Endothelial cell of umbilical vein (primary cell): Measurements from ENCODE around the gene LENEP. TPM values are rescaled to one million over a fixed set of nuclear protein-coding genes. Genes with fewer than 3 reads are reported as not detected.

Source experiments
- BruUV-seq: library from RNA; stranded (reverse); fragments of 400-500 nt; replicated peaks from 2 replicates; lab custom pipeline; 2021; lab: Mats Ljungman, UMichigan
- CTCF ChIA-PET: fragments of 300-600, 350-600 bp; sonication (Branson Sonifier 250); formaldehyde crosslinking; loops from one replicate; lab custom pipeline; 2021; ENCODE audit warnings: antibody characterized with exemption, inconsistent platforms; lab: Charles Lee
- POLR2A ChIA-PET: fragments of 300-600, 350-600 bp; sonication (Branson Sonifier 250); formaldehyde crosslinking; loops from one replicate; lab custom pipeline; 2021; ENCODE audit warnings: antibody characterized with exemption, inconsistent platforms; lab: Charles Lee
- DNase-seq: peaks from one replicate; pipeline ENCODE4 v3.0.0-alpha.2; 2011; ENCODE audit warnings: low read depth, low spot score
- FAIRE-seq: peaks from 2 replicates; lab custom pipeline; 2011; peaks lifted over from hg19 to GRCh38; lab: Jason Lieb, UNC
- H2AFZ ChIP-seq: 2 replicates; pipeline ENCODE4 v1.6.0; 2012; ENCODE audit warnings: low read depth, low read length, control low read depth, inconsistent platforms
- H3K27ac ChIP-seq: 2 replicates; pipeline ENCODE4 v1.5.1; 2011; ENCODE audit warnings: low read depth, mild to moderate bottlenecking, control low read depth, low read length, moderate library complexity; ENCODE audit not compliant: insufficient read depth
- H3K27me3 ChIP-seq, 2 experiments: 2 replicates each; pipeline versions ENCODE4 v1.6.0 to v1.6.1; 2011; ENCODE audit warnings: low read length in 2 of 2, mixed read lengths in 1 of 2; ENCODE audit not compliant: control insufficient read depth in 2 of 2, insufficient read depth in 2 of 2
- H3K36me3 ChIP-seq, 2 experiments: 2 replicates in 1 of 2; 3 replicates in 1 of 2; pipeline ENCODE4 v1.5.1; 2011; ENCODE audit warnings: low read length in 2 of 2, mild to moderate bottlenecking in 1 of 2, moderate library complexity in 1 of 2; ENCODE audit not compliant: control insufficient read depth in 2 of 2, insufficient read depth in 2 of 2; ENCODE audit errors: extremely low read depth in 1 of 2
- H3K4me1 ChIP-seq: 3 replicates; pipeline ENCODE4 v1.5.1; 2011; ENCODE audit warnings: mild to moderate bottlenecking, low read length; ENCODE audit not compliant: control insufficient read depth, insufficient read depth; ENCODE audit errors: extremely low read depth
- H3K4me2 ChIP-seq: 2 replicates; pipeline ENCODE4 v1.6.1; 2011; ENCODE audit warnings: low read length, control low read depth, mixed read lengths; ENCODE audit not compliant: insufficient read depth
- H3K4me3 ChIP-seq, 3 experiments: fragments of 200-600 bp in 1 of 3; sonication (generic), shearing (Covaris generic) in 1 of 3; replicated peaks in 1 of 3; 2 replicates each; pipeline ENCODE4 v1.5.1; 2011 to 2016; ENCODE audit warnings: control low read depth in 3 of 3, low read length in 3 of 3, mild to moderate bottlenecking in 2 of 3, inconsistent platforms in 1 of 3, low read depth in 1 of 3, moderate library complexity in 1 of 3; ENCODE audit not compliant: insufficient read depth in 1 of 3
- H3K79me2 ChIP-seq: 2 replicates; pipeline ENCODE4 v1.6.0; 2012; ENCODE audit warnings: low read length, inconsistent platforms; ENCODE audit not compliant: control insufficient read depth, insufficient read depth
- H3K9ac ChIP-seq: replicated peaks from 2 replicates; pipeline ENCODE3; 2011; ENCODE audit warnings: low read length, control low read depth; ENCODE audit not compliant: insufficient read depth; ENCODE audit errors: extremely low read depth
- H3K9me1 ChIP-seq: replicated peaks from 3 replicates; pipeline ENCODE4 v1.6.0; 2011; ENCODE audit warnings: mild to moderate bottlenecking, low read length; ENCODE audit not compliant: control insufficient read depth, insufficient read depth; ENCODE audit errors: extremely low read depth
- H3K9me3 ChIP-seq: replicated peaks from 2 replicates; pipeline ENCODE4 v1.5.1; 2012; ENCODE audit warnings: low read length, inconsistent platforms; ENCODE audit not compliant: control insufficient read depth, insufficient read depth
- H4K20me1 ChIP-seq: replicated peaks from 2 replicates; pipeline ENCODE3; 2011; ENCODE audit warnings: mild to moderate bottlenecking, low read length; ENCODE audit not compliant: control insufficient read depth, insufficient read depth; ENCODE audit errors: extremely low read depth
- FOS ChIP-seq: IDR thresholded peaks from 2 replicates; pipeline ENCODE4 v1.6.1; 2011; ENCODE audit warnings: mild to moderate bottlenecking, low read length, moderate library complexity, borderline replicate concordance; ENCODE audit not compliant: insufficient read depth
- GATA2 ChIP-seq: IDR thresholded peaks from 2 replicates; pipeline ENCODE4 v1.7.0; 2011; ENCODE audit warnings: low read depth, mild to moderate bottlenecking, moderate library complexity, mixed read lengths, low read length; ENCODE audit not compliant: insufficient read length, insufficient read depth
- POLR2A ChIP-seq: IDR thresholded peaks from 2 replicates; pipeline ENCODE4 v1.6.1; 2012; ENCODE audit warnings: low read depth, mild to moderate bottlenecking, control low read depth, low read length
- POLR2AphosphoS5 ChIP-seq: IDR thresholded peaks from 2 replicates; pipeline ENCODE4 v1.6.1; 2012; ENCODE audit warnings: low read depth, mild to moderate bottlenecking, control low read depth, low read length, moderate library complexity; ENCODE audit not compliant: insufficient read depth
- dilution Hi-C: fragments of 300-500 bp; cut with MboI; formaldehyde crosslinking; loops from one replicate; pipeline ENCODE4 v1.15.0; 2019; ENCODE audit warnings: low sequenced_read_pairs; ENCODE audit not compliant: extremely low pct_ligation_motif_present
- intact Hi-C: fragments of 100-400 bp; cut with micrococcal nuclease; formaldehyde crosslinking; loops from one replicate; pipeline ENCODE4 v1.10.0; 2022
- polyA plus RNA-seq, 4 experiments: library from polyadenylated mRNA; depleted of rRNA in 3 of 4; stranded (reverse) in 3 of 4; unstranded in 1 of 4; fragments of >200 nt; gene quantifications; 2 replicates each; pipeline versions ENCODE4 v1.2.1 to v1.2.3, GENCODE V29; 2011 to 2012; ENCODE audit warnings: missing spikeins in 1 of 4
- total RNA-seq: library from RNA; stranded (reverse); gene quantifications from 2 replicates; pipeline ENCODE4 v1.2.3, GENCODE V29; 2021
- TF ChIP-seq, protein P1 (sequence below), 2 donors: IDR thresholded peaks; 1 replicate in 1 of 2; 2 replicates in 1 of 2; pipeline ENCODE4 v1.5.1; 2011; ENCODE audit warnings: low read length in 2 of 2, mild to moderate bottlenecking in 2 of 2, moderate library complexity in 2 of 2, control low read depth in 1 of 2, inconsistent platforms in 1 of 2, low read depth in 1 of 2; ENCODE audit not compliant: insufficient read depth in 1 of 2; ENCODE audit errors: extremely low read depth in 1 of 2

LENEP gene
- total and polyA plus RNA-seq, 2 donors (not counting 3 experiments of a cell fraction or from before 2014, with no cell fraction given) = 0.64 TPM; not detected in 1

DNA sequence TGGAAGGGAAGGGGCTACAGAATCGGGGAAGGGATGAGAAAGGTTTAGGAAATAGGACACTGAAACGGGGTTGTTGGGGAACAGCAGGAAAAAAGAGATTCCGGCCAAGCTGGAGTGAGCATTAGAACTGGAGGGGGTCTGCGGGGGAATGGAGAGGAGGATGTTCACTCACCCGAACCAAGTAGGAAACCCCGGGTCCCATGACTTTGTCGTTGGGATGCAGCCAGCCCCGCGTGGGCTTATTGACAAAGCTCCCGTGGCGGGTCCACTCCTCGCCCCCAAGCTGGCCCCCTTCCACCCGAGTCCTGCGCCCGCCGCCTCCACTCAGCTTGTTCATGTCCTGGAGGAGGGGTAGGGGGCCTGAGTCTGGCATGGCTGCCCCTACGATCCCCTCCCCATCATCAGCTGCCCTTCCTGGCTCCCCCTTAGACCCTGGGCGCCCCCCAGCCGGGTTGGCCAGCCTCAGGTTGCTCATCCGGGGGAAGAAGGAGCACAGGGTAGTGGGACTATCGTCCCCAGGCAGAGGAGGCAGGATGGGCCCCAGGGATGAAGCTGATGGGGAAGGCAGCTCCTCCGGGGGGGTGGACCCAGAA, 23.4 kb upstream of the LENEP start:
- dilution Hi-C loops = no loop called here
- TSS peak; percentile 1 for BruUV-seq
- CTCF ChIA-PET = interaction anchor here (1.0 to 8.5 kb wide), 9 partner anchors 9 to 115 kb away, joined by 3 to 81 read pairs (median 17); partner anchors contain the start of genes ADAM15, LENEP, PBXIP1 and PYGO2
- intact Hi-C loops = loop anchor here (1.0 to 10.0 kb wide), 3 partner anchors 9 to 485 kb away; partner anchors contain the start of genes EFNA1 and PYGO2
- Histone ChIP-seq H3K27me3 (no peaks in the 10 kb centered on the region), H3K9ac (peak overlapping the region; percentile 57), H3K4me2 (peak overlapping the region; percentile 80), H3K36me3 (peaks cover 13 to 20% of the 10 kb centered on the region in 2 experiments), H2AFZ (no peak overlapping the region), H3K9me3 (no peaks in the 10 kb centered on the region), H3K9me1 (no peaks in the 10 kb centered on the region), H3K4me1 (peaks cover 66% of the 10 kb centered on the region), H3K27ac (peak overlapping the region; percentile 99), H3K4me3 (peak overlapping the region; percentile 64 to 78 (median 70)), H3K79me2 (peaks cover 53% of the 10 kb centered on the region), H4K20me1 (no peaks in the 10 kb centered on the region)
- DNase-seq (no peak), FAIRE-seq (no peak)
- POLR2A ChIA-PET = interaction anchor here (0.9 to 1.6 kb wide), 3 partner anchors 9 to 24 kb away, joined by 3 to 10 read pairs (median 4); partner anchors contain the start of gene PYGO2
- TF ChIP-seq POLR2AphosphoS5 (peak; percentile 49), FOS (no peak), POLR2A (peak; percentile 63), GATA2 (no peak)
- TF ChIP-seq, protein P1, sequence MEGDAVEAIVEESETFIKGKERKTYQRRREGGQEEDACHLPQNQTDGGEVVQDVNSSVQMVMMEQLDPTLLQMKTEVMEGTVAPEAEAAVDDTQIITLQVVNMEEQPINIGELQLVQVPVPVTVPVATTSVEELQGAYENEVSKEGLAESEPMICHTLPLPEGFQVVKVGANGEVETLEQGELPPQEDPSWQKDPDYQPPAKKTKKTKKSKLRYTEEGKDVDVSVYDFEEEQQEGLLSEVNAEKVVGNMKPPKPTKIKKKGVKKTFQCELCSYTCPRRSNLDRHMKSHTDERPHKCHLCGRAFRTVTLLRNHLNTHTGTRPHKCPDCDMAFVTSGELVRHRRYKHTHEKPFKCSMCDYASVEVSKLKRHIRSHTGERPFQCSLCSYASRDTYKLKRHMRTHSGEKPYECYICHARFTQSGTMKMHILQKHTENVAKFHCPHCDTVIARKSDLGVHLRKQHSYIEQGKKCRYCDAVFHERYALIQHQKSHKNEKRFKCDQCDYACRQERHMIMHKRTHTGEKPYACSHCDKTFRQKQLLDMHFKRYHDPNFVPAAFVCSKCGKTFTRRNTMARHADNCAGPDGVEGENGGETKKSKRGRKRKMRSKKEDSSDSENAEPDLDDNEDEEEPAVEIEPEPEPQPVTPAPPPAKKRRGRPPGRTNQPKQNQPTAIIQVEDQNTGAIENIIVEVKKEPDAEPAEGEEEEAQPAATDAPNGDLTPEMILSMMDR (IDR thresholded peaks at IDR 0.05; ENCODE audit: extremely low read depth in 1 of 2, insufficient read depth in 1 of 2, low read depth in 1 of 2, low read length in 2 of 2) = no peak
